B cell (primary cell): ENCODE measurements around the gene RTTN. TPM values are rescaled to one million over a fixed set of nuclear protein-coding genes. Genes with fewer than 3 reads are reported as not detected.

Source experiments
- ATAC-seq: fragments of 200-7000 bp; cut with Tn5 transposase; one replicate; pipeline ENCODE4 v1.10.0; 2021; ENCODE audit warnings: low read depth, mild to moderate bottlenecking, moderate number of reproducible peaks, moderate library complexity
- CTCF ChIA-PET: fragments of 350-600 bp; sonication (Branson Sonifier 250); formaldehyde crosslinking; loops from one replicate; lab custom pipeline; 2021; ENCODE audit warnings: antibody characterized with exemption, inconsistent platforms; lab: Charles Lee
- POLR2A ChIA-PET: fragments of 350-600 bp; sonication (Branson Sonifier 250); formaldehyde crosslinking; loops from one replicate; lab custom pipeline; 2021; ENCODE audit warnings: antibody characterized with exemption; lab: Charles Lee
- DNase-seq: peaks from one replicate; pipeline ENCODE4 v3.0.0; 2013
- H2AFZ ChIP-seq: 2 replicates; pipeline ENCODE4 v1.6.1; 2012; ENCODE audit warnings: mild to moderate bottlenecking, low read depth, low read length; ENCODE audit not compliant: insufficient read depth, poor library complexity, severe bottlenecking
- H3K27ac ChIP-seq, 2 donors: 1 replicate in 1 of 2; 2 replicates in 1 of 2; pipeline ENCODE4 v1.5.1; 2012 to 2013; ENCODE audit warnings: low read length in 2 of 2, mild to moderate bottlenecking in 2 of 2, moderate library complexity in 1 of 2
- H3K27me3 ChIP-seq, 4 experiments: fragments of 200-600 bp in 1 of 4; sonication (generic) in 1 of 4; replicated peaks in 1 of 4; 1 replicate in 2 of 4; 2 replicates in 2 of 4; pipeline versions ENCODE4 v1.6.1 to v1.7.0; 2013 to 2016; ENCODE audit warnings: low read length in 3 of 4, mild to moderate bottlenecking in 2 of 4, mixed read lengths in 1 of 4, moderate library complexity in 1 of 4; ENCODE audit not compliant: insufficient read depth in 4 of 4, control insufficient read depth in 3 of 4; ENCODE audit errors: control extremely low read depth in 1 of 4
- H3K36me3 ChIP-seq, 2 experiments: replicated peaks in 1 of 2; 1 replicate in 1 of 2; 2 replicates in 1 of 2; pipeline versions ENCODE4 v1.6.1 to v1.7.1; 2013; ENCODE audit warnings: low read length in 1 of 2; ENCODE audit not compliant: insufficient read depth in 2 of 2, control insufficient read depth in 1 of 2; ENCODE audit errors: control extremely low read depth in 1 of 2, extremely low read depth in 1 of 2
- H3K4me1 ChIP-seq, 2 donors: fragments of 200-600 bp in 1 of 2; sonication (generic) in 1 of 2; 1 replicate in 1 of 2; 2 replicates in 1 of 2; pipeline versions ENCODE4 v1.5.1 to v1.6.1; 2013 to 2017; ENCODE audit warnings: low read length in 2 of 2; ENCODE audit not compliant: control insufficient read depth in 2 of 2, insufficient read depth in 2 of 2
- H3K4me2 ChIP-seq: replicated peaks from 2 replicates; pipeline ENCODE3; 2012; ENCODE audit warnings: mild to moderate bottlenecking, low read depth, low read length; ENCODE audit not compliant: poor library complexity, severe bottlenecking
- H3K4me3 ChIP-seq, 5 experiments: fragments of 200-600 bp in 1 of 5; sonication (generic) in 1 of 5; 1 replicate in 3 of 5; 2 replicates in 2 of 5; pipeline versions ENCODE4 v1.5.1 to v1.7.0; 2011 to 2016; ENCODE audit warnings: low read length in 4 of 5, mild to moderate bottlenecking in 4 of 5, low read depth in 2 of 5, control low read depth in 1 of 5, moderate library complexity in 1 of 5; ENCODE audit not compliant: insufficient read depth in 1 of 5; ENCODE audit errors: control extremely low read depth in 1 of 5, extremely low read depth in 1 of 5
- H3K79me2 ChIP-seq: fragments of 200-600 bp; sonication (generic); one replicate; pipeline ENCODE4 v1.6.0; 2016; ENCODE audit warnings: low read length; ENCODE audit not compliant: control insufficient read depth, insufficient read depth
- H3K9ac ChIP-seq: fragments of 200-600 bp; sonication (generic); 2 replicates; pipeline ENCODE4 v1.6.1; 2017; ENCODE audit warnings: mild to moderate bottlenecking, low read length, moderate library complexity
- H3K9me3 ChIP-seq, 3 donors: one replicate each; pipeline versions ENCODE4 v1.6.1 to v1.7.1; 2013; ENCODE audit warnings: low read length in 2 of 3; ENCODE audit not compliant: control insufficient read depth in 2 of 3, insufficient read depth in 1 of 3; ENCODE audit errors: control extremely low read depth in 1 of 3
- H4K20me1 ChIP-seq: 2 replicates; pipeline ENCODE4 v1.6.0; 2012; ENCODE audit warnings: mild to moderate bottlenecking, low read length; ENCODE audit not compliant: insufficient read depth, control insufficient read depth, poor library complexity, severe bottlenecking
- H3K27ac Mint-ChIP-seq: one replicate; pipeline ENCODE4 v1.8.0; 2021; ENCODE audit warnings: mixed read lengths
- H3K27me3 Mint-ChIP-seq: one replicate; pipeline ENCODE4 v1.8.0; 2021; ENCODE audit warnings: mixed read lengths
- H3K4me1 Mint-ChIP-seq: one replicate; pipeline ENCODE4 v1.8.0; 2021; ENCODE audit warnings: mixed read lengths
- H3K4me3 Mint-ChIP-seq: one replicate; pipeline ENCODE4 v1.8.0; 2021; ENCODE audit warnings: mixed read lengths
- H3K9me3 Mint-ChIP-seq: one replicate; pipeline ENCODE4 v1.8.0; 2022; ENCODE audit warnings: mixed read lengths; ENCODE audit not compliant: insufficient read depth
- EZH2 ChIP-seq: IDR thresholded peaks from 2 replicates; pipeline ENCODE4 v1.6.1; 2012; ENCODE audit warnings: borderline replicate concordance, low read depth, mild to moderate bottlenecking, moderate library complexity, low read length; ENCODE audit not compliant: insufficient read depth, poor library complexity, severe bottlenecking
- WGBS: methylation state at CpG from one replicate; pipeline ENCODE4 v1.1.5; 2013; ENCODE audit warnings: missing lambda C conversion rate; ENCODE audit not compliant: insufficient coverage; 5-methylcytosine and 5-hydroxymethylcytosine counted together
- intact Hi-C: fragments of 100-400 bp; cut with micrococcal nuclease; formaldehyde crosslinking; loops from one replicate; pipeline ENCODE4 v1.10.0; 2022
- polyA plus RNA-seq: library from polyadenylated mRNA; depleted of rRNA; stranded (reverse); fragments of >200 nt; gene quantifications from 2 replicates; pipeline ENCODE4 v1.2.3, GENCODE V29; 2012
- total RNA-seq, 2 donors: library from RNA; stranded (reverse); fragments of 120-200 nt in 1 of 2; gene quantifications; 1 replicate in 1 of 2; 2 replicates in 1 of 2; pipeline versions ENCODE4 v1.2.3 to v1.2.4, GENCODE V29; 2013 to 2022
- TF ChIP-seq, protein P1 (sequence below): fragments of 200-600 bp; IDR thresholded peaks from one replicate; pipeline ENCODE4 v1.8.0; 2022; ENCODE audit warnings: antibody characterized with exemption, mild to moderate bottlenecking

RTTN gene
- total and polyA plus RNA-seq, 2 donors (not counting 1 experiment from before 2014, with no cell fraction given), result 10.0 to 41.2 TPM

DNA sequence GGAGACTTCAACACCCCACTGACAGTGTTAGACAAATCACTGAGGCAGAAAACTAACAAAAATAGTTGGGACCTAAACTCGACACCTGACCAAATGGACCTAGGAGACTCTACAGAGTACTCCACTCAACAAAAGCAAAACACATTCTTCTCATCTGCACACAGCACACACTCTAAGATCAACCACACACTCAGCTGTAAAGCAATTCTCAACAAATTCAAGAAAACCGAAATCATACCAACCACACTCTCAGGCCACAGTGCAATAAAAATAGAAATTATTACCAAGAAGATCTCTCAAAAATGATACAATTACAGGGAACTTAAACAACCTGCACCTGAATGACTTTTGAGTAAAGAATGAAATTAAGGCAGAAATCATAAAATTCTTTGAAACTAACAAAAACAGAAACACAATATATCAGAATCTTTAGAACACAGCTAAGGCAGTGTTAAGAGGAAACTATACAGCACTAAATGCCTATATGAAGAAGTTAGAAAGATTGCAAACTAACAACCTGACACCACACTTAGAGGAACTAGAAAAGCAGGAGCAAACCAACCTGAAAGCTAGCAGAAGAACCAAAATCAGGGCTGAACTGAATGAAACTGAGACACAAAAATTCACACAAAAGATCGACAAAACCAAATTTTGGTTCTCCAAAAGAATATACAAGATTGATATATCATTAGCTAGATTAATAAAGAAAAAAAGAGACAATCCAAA is 46.3 kb downstream of the RTTN start:
- intact Hi-C loops, result no loop called here
- peaks cover 20% of the 10 kb centered on the region for H3K4me1 Mint-ChIP-seq
- H3K27ac Mint-ChIP-seq, result no peak overlapping the region
- no peaks in the 10 kb centered on the region for H4K20me1 ChIP-seq
- POLR2A ChIA-PET, result no interaction called here
- H3K4me3 ChIP-seq, result no peak overlapping the region
- no peaks in the 10 kb centered on the region for H3K27me3 ChIP-seq
- H3K36me3 ChIP-seq, result peaks cover 0 to 21% of the 10 kb centered on the region in 2 experiments
- H3K9me3 Mint-ChIP-seq, result no peaks in the 10 kb centered on the region
- no peak overlapping the region for H2AFZ ChIP-seq
- TF ChIP-seq, protein P1, sequence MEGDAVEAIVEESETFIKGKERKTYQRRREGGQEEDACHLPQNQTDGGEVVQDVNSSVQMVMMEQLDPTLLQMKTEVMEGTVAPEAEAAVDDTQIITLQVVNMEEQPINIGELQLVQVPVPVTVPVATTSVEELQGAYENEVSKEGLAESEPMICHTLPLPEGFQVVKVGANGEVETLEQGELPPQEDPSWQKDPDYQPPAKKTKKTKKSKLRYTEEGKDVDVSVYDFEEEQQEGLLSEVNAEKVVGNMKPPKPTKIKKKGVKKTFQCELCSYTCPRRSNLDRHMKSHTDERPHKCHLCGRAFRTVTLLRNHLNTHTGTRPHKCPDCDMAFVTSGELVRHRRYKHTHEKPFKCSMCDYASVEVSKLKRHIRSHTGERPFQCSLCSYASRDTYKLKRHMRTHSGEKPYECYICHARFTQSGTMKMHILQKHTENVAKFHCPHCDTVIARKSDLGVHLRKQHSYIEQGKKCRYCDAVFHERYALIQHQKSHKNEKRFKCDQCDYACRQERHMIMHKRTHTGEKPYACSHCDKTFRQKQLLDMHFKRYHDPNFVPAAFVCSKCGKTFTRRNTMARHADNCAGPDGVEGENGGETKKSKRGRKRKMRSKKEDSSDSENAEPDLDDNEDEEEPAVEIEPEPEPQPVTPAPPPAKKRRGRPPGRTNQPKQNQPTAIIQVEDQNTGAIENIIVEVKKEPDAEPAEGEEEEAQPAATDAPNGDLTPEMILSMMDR, result no peak
- no peak for TF ChIP-seq EZH2
- peaks cover 6% of the 10 kb centered on the region for H3K79me2 ChIP-seq
- no peak for ATAC-seq
- H3K4me3 Mint-ChIP-seq, result no peak overlapping the region
- WGBS, result 88% methylated on average over 1 of the region's 3 CpGs
- DNase-seq, result no peak
- H3K9me3 ChIP-seq, result peaks cover 0 to 2% (median 0%) of the 10 kb centered on the region in 3 donors
- H3K9ac ChIP-seq, result no peak overlapping the region
- H3K27me3 Mint-ChIP-seq, result no peaks in the 10 kb centered on the region
- CTCF ChIA-PET, result no interaction called here
- no peak overlapping the region for H3K27ac ChIP-seq
- H3K4me1 ChIP-seq, result no peaks in the 10 kb centered on the region
- H3K4me2 ChIP-seq, result no peak overlapping the region

DNA sequence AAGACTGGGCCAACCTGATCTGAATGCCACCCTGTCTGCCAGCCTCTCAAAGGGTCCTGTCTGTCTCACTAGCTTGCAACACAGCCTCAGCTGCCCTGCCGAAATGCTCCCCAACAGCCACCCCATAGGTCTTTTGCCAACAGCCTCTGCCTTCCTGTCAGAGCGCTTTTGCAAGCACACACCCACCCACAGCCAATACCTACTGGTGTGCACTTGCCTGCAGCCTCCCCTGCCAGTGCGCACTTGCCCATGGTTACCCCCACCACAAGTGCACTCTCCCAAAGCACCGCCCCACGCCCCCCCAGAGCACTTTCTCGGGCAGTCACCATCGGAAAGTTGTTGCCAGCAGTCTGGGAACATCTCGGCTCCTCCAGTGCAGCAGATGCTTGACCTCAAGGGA is 48.6 kb downstream of the RTTN start:
- TF ChIP-seq, protein P1, result no peak
- TF ChIP-seq EZH2, result no peak
- Mint-ChIP-seq H3K9me3 (no peaks in the 10 kb centered on the region), H3K27ac (no peak overlapping the region), H3K27me3 (no peaks in the 10 kb centered on the region), H3K4me3 (no peak overlapping the region), H3K4me1 (peaks cover 21% of the 10 kb centered on the region)
- no peaks in the 10 kb centered on the region for H3K27me3 ChIP-seq
- 98% methylated on average over 8 of the region's 8 CpGs for WGBS
- intact Hi-C loops, result no loop called here
- CTCF ChIA-PET, result no interaction called here
- H3K4me3 ChIP-seq, result no peak overlapping the region
- H4K20me1 ChIP-seq, result no peaks in the 10 kb centered on the region
- H3K79me2 ChIP-seq, result peaks cover 6% of the 10 kb centered on the region
- DNase-seq, result no peak
- no peak overlapping the region for H3K4me2 ChIP-seq
- no peak overlapping the region for H2AFZ ChIP-seq
- H3K4me1 ChIP-seq, result no peaks in the 10 kb centered on the region
- no peaks in the 10 kb centered on the region for H3K9me3 ChIP-seq
- no peak overlapping the region for H3K27ac ChIP-seq
- no peak for ATAC-seq
- no peak overlapping the region for H3K9ac ChIP-seq
- POLR2A ChIA-PET, result no interaction called here
- H3K36me3 ChIP-seq, result peaks cover 0 to 13% of the 10 kb centered on the region in 2 experiments
